ENCODE measurements around the gene RXYLT1. TPM values are rescaled to one million over a fixed set of nuclear protein-coding genes. Genes with fewer than 3 reads are reported as not detected.
"Not testable (repeated sequence)": the region's sequence is repeated elsewhere in the genome, so short reads cannot be mapped to it uniquely, and the experiment has no call there.

The RXYLT1 gene
- total RNA-seq, 2 donors from 2014 or later = 11.2 to 15.0 TPM

- H3K4me3 ChIP-seq = no peak overlapping the region
- H3K27ac ChIP-seq = no peak overlapping the region
- H3K27me3 ChIP-seq = no peaks in the 10 kb centered on the region
- H3K9ac ChIP-seq (ENCODE audit: low read depth in 2 of 2, low read length in 2 of 2) = no peak overlapping the region
- H3K36me3 ChIP-seq = no peaks in the 10 kb centered on the region
- DNase-seq = no peak
- H3K4me1 ChIP-seq = no peaks in the 10 kb centered on the region
- intact Hi-C loops (cut with DNase I) = no loop called here
- TF ChIP-seq, protein P1, sequence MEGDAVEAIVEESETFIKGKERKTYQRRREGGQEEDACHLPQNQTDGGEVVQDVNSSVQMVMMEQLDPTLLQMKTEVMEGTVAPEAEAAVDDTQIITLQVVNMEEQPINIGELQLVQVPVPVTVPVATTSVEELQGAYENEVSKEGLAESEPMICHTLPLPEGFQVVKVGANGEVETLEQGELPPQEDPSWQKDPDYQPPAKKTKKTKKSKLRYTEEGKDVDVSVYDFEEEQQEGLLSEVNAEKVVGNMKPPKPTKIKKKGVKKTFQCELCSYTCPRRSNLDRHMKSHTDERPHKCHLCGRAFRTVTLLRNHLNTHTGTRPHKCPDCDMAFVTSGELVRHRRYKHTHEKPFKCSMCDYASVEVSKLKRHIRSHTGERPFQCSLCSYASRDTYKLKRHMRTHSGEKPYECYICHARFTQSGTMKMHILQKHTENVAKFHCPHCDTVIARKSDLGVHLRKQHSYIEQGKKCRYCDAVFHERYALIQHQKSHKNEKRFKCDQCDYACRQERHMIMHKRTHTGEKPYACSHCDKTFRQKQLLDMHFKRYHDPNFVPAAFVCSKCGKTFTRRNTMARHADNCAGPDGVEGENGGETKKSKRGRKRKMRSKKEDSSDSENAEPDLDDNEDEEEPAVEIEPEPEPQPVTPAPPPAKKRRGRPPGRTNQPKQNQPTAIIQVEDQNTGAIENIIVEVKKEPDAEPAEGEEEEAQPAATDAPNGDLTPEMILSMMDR (IDR thresholded peaks at IDR 0.05) = no peak
- H3K9me3 ChIP-seq = no peaks in the 10 kb centered on the region
These were observed 58.7 kb downstream of the RXYLT1 start for GRCh38 chr12:63838411-63838810.

GRCh38 chr12:63841011-63841410, 61.3 kb downstream of the RXYLT1 start:
- H3K9me3 ChIP-seq = no peaks in the 10 kb centered on the region
- no peaks in the 10 kb centered on the region for H3K27me3 ChIP-seq
- H3K4me1 ChIP-seq = no peaks in the 10 kb centered on the region
- DNase-seq = no peak
- H3K36me3 ChIP-seq = no peaks in the 10 kb centered on the region
- intact Hi-C loops (cut with DNase I) = loop anchor here (10.0 kb wide), 2 partner anchors 94 to 244 kb away; no protein-coding TSS in a partner anchor
- no peak overlapping the region for H3K27ac ChIP-seq
- TF ChIP-seq, protein P1 (IDR thresholded peaks at IDR 0.05) = no peak
- H3K4me3 ChIP-seq = no peak overlapping the region
- no peak overlapping the region for H3K9ac ChIP-seq (ENCODE audit: low read depth in 2 of 2, low read length in 2 of 2)

- DNase-seq = no peak
- Histone ChIP-seq H3K36me3 (no peaks in the 10 kb centered on the region), H3K27ac (no peak overlapping the region), H3K9me3 (no peaks in the 10 kb centered on the region), H3K4me3 (no peak overlapping the region), H3K9ac (ENCODE audit: low read depth in 2 of 2, low read length in 2 of 2) (no peak overlapping the region), H3K27me3 (no peaks in the 10 kb centered on the region), H3K4me1 (no peaks in the 10 kb centered on the region)
- intact Hi-C loops (cut with DNase I) = loop anchor here (10.0 kb wide), 2 partner anchors 93 to 243 kb away; no protein-coding TSS in a partner anchor
- TF ChIP-seq, protein P1 (IDR thresholded peaks at IDR 0.05) = no peak
These were observed 61.9 kb downstream of the RXYLT1 start for GRCh38 chr12:63841571-63841970.

- H3K27me3 ChIP-seq; H3K36me3 ChIP-seq; H3K9ac ChIP-seq (ENCODE audit: low read depth in 2 of 2, low read length in 2 of 2); H3K27ac ChIP-seq; H3K9me3 ChIP-seq; DNase-seq; H3K4me3 ChIP-seq; H3K4me1 ChIP-seq: not testable (repeated sequence)
- intact Hi-C loops (cut with DNase I) = loop anchor here (2.0 to 10.0 kb wide), 3 partner anchors 92 to 338 kb away; no protein-coding TSS in a partner anchor
These were observed 63.0 kb downstream of the RXYLT1 start for GRCh38 chr12:63842750-63843149.

DNA sequence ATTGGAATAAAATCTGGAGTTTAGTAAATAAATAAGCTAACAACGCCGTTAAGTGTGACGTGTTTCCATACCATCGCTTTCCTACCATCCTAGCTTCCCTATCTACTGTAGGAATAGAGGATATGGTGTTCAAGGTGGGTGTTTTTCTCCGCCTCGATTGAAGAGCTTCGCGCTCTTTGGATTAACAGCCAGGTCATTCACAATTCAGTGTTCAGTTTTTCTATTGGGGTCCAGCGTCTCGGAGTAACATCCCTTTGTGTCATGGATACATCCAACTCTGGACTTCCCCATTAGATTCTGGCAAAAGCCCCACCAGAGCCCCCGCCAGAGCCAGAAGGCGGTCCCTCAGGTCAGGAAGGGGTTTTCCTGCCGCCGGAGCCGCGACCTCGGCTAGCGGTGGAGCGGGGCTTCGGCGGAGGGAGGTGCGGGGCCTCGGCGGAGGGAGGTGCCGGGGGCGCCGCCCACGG, 63.6 kb downstream of the RXYLT1 start:
- no peaks in the 10 kb centered on the region for H3K27me3 ChIP-seq
- H3K36me3 ChIP-seq = no peaks in the 10 kb centered on the region
- H3K27ac ChIP-seq = peak overlapping the region; percentile 78
- peak overlapping the region; percentile 67 for H3K4me3 ChIP-seq
- H3K4me1 ChIP-seq = no peaks in the 10 kb centered on the region
- peak overlapping the region; percentile 28 to 50 for H3K9ac ChIP-seq (ENCODE audit: low read depth in 2 of 2, low read length in 2 of 2)
- TF ChIP-seq, protein P1 (IDR thresholded peaks at IDR 0.05) = no peak
- intact Hi-C loops (cut with DNase I) = loop anchor here (2.0 to 10.0 kb wide), 3 partner anchors 92 to 338 kb away; no protein-coding TSS in a partner anchor
- H3K9me3 ChIP-seq = no peaks in the 10 kb centered on the region
- no peak for DNase-seq

GRCh38 chr12:63843721-63844390, 64.1 kb downstream of the RXYLT1 start:
- peak overlapping the region; percentile 95 for H3K9ac ChIP-seq (ENCODE audit: low read depth in 2 of 2, low read length in 2 of 2)
- TF ChIP-seq, protein P1 (IDR thresholded peaks at IDR 0.05) = peak; percentile 91
- no peaks in the 10 kb centered on the region for H3K27me3 ChIP-seq
- intact Hi-C loops (cut with DNase I) = loop anchor here (2.0 to 10.0 kb wide), 3 partner anchors 91 to 337 kb away; no protein-coding TSS in a partner anchor
- H3K4me1 ChIP-seq = no peaks in the 10 kb centered on the region
- H3K4me3 ChIP-seq = peak overlapping the region; percentile 67
- H3K27ac ChIP-seq = peak overlapping the region; percentile 78
- DNase-seq = peak; percentile 92
- no peaks in the 10 kb centered on the region for H3K36me3 ChIP-seq
- H3K9me3 ChIP-seq = no peaks in the 10 kb centered on the region
